ENCODE data around the gene PRAMEF26.
"Not testable (repeated sequence)": the region's sequence is repeated elsewhere in the genome, so short reads cannot be mapped to it uniquely, and the experiment has no call there.

PRAMEF26 gene

GRCh38 chr1:13155909-13156308 lies at the start of gene PRAMEF26:
TSS of gene PRAMEF26 (minus strand) at chr1:13156009. CDS start at chr1:13153095, 2,914 bp downstream.
- not testable (repeated sequence) for DNase-seq

- DNase-seq: not testable (repeated sequence)
Measured at GRCh38 chr1:13201309-13201708, 45.5 kb upstream of the PRAMEF26 start, which contains the start of gene PRAMEF13. TSS of gene PRAMEF13 (minus strand) at chr1:13201409. CDS start at chr1:13199589, 1,820 bp downstream.

- DNase-seq: not testable (repeated sequence)
Measured at GRCh38 chr1:13171548-13171947, 15.7 kb upstream of the PRAMEF26 start, which contains the start of gene PRAMEF9. TSS of gene PRAMEF9 (plus strand) at chr1:13171848. CDS start at chr1:13175281, 3,433 bp downstream.

GRCh38 chr1:13165531-13165930 lies 9.7 kb upstream of the PRAMEF26 start, which contains the start of gene HNRNPCL4:
TSS of gene HNRNPCL4 (minus strand) at chr1:13165631. CDS start at chr1:13165467, 164 bp downstream.
- DNase-seq: not testable (repeated sequence)

GRCh38 chr1:13116754-13117153 lies 39.1 kb downstream of the PRAMEF26 start, which contains the start of gene HNRNPCL2:
TSS of gene HNRNPCL2 (minus strand) at chr1:13116854. CDS start at chr1:13116400, 454 bp downstream.
- DNase-seq: not testable (repeated sequence)

Measured in AML-193 (cell line).